ENCODE measurements around the gene MAEA.

MAEA gene

DNA sequence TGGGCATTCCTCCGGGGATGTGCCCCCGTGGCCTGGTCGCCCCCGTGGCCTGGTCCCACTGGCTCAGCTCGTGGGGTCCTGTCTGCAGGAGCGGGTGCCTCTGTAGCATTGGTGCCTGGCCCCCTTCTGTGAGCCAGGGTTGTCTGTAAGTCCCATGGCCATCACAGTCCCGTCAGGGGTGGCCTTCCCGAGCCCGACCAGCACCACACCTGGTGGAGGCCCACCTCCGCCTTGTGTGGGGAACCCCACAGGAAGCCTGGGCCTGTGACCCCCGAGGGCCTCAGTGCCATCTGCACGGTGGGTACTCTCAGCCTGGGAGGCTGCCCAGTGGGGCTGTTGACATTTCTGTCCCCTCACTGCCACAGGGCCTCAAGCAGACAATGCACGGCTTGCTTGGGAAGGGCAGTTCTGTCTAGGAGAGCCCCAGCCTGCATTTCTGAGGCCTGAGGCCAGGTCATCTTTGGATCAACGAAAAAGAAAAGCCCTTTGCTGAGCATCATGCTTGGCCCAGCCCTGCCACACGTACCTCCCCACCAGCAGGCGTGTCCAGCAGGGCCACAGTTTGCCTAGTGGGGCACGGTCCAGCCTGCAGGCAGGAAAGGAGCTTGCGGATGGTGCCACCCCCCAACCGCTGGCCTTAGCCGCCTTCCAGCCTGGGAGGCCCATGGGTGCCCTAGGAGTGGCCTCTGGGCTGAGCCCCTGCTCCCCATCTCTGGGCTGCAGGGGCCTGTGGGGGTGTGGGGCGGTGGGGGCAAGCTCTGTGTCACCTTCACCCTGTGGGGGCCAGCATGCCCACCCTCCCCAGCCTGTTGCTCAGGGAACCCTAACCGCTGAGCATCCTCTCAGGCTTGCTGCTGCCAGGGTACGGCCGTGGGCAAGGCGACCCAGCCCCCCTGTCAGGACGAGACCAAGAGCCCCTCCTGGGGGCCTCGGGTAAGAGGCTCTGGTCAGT, 93.4 kb downstream of the MAEA start:
- DNase-seq, result no peak

DNA sequence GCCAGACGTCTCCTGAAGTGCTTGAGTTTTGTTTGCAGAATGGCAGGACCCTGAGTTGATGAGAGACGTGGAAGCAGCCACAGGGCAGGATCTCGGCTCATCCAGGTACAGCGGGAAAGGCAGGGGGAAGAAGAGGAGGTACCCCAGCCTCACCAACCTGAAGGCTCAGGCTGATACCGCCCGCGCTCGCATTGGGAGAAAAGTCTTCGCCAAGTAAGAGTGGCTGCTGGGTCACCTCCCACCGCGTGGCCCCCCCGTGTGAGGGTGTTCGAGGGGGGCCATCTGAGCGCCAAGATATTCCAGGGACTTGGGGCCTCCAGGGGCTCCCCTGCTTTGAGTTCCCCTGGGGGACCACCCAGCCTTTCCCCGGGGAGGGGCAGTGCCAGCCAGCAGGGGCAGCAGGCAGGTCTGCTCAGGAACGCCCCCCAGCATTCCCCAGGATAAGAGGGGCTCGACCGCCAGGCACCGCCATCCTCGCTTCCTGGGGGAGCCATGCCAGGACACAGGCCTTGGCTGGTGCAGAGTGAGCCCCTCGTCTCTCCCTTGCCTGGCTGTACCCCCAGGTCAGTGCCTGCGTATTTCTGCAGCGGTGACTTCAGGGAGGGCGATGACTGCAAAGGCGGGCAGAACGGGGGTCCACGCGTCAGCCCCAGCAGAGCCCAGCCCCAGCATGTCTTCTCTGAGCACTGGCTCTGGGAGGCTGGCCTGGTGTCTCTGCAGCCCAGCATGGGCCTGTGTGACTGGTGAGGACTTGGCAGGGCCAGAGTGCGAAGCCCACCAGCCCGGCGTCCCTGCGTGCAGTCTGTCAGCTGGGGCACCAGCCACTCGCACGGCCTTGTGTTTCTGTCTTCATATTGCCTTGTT, 94.3 kb downstream of the MAEA start:
- DNase-seq, result no peak

DNA sequence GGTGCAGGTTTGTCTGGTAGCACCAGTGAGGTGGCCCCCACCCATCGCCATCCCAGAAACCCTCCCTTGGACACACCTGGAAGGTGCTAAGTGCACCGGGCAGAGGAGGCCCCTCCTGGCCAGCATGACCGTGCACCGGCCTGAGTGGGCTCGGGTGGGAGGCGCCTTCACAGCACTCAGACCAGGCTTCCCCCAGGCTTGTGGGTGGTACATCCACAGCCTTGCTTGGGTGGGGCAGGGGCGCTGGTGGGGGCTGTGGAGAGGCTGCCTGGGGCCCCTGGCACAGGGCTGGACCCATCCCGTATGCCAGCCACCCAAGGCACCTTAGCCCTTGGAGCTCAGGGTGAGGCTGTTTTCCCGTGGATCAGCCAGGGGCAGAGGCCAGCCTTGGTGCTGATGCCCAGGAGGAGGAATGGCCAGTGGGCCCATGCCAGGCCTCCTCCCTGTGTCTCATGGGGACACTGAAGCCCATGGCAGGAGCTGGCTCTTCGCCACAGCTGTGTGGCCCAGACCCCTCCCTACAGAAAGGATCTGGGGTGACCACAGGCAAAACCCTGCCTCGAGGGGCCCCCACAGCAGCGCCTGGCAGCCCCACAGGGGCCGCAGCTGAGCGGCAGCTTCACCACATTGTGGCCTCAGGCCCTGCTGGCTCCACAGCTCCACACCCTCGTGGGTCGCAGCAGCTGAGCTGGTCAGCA, 95.1 kb downstream of the MAEA start:
- DNase-seq, result no peak

DNA sequence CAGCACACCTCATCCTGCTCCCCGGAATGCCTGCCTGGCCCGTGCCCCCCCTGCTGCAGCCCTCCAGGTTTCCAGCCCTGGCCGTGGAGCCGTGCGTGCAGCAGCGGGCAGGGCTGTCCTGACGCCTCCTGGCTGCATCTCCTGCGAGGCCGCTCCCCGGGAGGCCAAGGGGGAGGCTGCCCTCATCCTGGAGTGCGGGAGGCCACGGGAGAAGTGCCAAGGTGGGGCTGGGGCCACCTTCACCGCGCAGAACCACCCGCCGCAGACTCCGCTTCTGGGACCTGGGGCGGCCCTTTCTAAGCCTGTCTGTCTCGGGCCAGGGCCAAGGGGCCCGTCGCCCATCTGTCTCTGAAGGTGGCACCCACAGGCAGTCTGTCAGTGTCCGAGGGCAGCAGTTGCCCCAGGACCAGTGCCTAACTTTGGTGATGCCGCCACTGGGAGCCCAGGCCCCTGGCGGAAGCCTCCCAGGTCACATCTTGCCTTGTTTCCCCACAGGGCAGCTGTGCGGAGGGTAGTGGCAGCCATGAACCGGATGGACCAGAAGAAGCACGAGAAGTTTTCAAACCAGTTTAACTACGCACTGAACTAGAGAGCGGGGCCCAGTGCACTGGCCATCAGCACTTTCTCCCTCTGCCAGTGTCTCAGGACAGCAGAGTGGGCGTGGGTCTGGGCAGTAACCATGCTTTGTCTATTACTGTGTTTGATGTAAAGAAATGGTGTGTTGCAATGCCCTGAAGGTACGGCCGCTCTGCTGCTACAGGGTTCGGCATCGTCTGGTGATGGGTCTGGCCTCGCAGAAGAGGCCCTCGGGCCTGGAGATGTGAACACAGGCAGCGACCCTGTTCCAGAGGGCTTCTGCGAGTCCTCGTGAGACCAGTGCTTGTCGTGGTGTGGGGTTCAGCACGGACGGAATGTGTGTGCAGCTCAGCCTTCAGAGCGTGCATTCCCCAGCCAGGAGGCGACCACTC, 96.0 kb downstream of the MAEA start:
- DNase-seq, result no peak

Measured in NCI-H748 treated with DMSO at 0.1 percent for 48 hours (cell line).